ENCODE data around the gene KCNK2.

KCNK2 gene, protein sequence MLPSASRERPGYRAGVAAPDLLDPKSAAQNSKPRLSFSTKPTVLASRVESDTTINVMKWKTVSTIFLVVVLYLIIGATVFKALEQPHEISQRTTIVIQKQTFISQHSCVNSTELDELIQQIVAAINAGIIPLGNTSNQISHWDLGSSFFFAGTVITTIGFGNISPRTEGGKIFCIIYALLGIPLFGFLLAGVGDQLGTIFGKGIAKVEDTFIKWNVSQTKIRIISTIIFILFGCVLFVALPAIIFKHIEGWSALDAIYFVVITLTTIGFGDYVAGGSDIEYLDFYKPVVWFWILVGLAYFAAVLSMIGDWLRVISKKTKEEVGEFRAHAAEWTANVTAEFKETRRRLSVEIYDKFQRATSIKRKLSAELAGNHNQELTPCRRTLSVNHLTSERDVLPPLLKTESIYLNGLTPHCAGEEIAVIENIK

DNA sequence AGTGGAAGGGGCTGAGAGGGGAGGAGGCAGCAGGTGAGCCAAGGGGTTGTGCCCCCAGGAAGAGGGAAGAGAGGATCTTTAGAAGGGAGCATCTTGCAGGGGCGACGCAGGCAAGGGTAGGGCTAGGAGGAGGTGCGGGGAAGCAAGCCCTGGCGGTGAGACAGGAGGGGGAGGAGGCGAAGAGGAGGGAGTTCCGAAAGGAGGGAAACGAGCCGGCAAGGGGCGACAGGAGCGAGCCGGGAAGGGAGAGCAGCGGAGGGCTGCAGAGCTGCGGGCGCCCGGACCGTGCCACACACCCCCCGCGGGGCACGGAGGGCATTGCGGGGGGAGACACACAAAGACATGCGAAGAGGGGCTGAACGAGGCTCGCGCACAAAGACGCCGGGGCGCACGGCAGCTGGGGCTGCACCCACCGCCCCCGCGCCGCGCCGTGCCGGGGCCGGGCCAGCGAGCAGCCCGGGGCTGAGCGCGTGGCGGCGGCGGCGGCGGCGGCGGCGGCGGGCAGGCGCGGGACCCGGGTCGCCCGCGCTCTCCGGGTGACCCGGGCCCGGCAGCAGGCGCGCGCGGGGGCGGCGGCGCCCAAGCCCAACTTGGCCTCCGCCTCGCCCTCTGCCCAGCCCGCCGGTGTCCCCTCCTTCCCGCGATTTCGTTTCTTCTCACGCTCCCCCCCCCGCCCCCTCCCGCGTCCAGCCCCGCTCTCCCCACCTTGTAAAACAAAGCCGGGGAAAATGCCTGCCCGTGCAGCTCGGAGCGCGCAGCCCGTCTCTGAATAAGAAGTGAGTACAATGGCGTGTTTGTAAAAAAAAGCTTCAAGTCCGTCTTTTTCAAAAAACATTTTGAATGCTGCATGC is at the start of gene KCNK2:
TSS of gene KCNK2 (plus strand) at position 206 of the 851 bp plus-strand sequence. CDS start 649 bp downstream, outside the sequence.
- DNase-seq: no peak

DNA sequence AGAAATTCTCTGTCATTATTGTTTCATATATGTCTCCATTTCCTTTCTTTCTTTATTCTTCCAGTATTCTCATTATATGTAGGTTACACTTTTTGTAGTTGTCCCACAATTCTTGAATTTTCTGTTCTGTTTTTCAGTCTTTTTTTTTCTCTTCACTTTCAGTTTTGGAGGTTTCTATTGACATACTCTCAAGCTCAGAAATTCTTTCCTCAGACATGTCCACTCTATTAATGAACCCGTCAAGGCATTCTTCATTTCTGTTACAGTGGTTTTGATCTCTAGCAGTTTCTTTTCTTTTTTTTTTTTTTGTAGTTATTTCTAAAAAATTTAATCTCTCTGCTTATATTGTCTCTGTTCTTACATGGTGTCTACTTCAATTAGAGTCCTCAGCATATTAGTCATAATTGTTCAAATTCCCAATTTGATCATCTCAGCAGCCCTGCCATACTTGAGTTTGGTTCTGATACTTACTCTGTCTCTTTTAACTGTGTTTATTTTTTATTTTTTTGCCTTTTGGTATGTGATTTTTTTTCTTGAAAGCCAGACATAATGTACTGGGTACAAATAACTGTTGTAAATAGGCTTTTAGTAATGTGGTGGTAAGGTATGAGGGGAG is 49.5 kb upstream of the KCNK2 start:
- no peak for DNase-seq

DNA sequence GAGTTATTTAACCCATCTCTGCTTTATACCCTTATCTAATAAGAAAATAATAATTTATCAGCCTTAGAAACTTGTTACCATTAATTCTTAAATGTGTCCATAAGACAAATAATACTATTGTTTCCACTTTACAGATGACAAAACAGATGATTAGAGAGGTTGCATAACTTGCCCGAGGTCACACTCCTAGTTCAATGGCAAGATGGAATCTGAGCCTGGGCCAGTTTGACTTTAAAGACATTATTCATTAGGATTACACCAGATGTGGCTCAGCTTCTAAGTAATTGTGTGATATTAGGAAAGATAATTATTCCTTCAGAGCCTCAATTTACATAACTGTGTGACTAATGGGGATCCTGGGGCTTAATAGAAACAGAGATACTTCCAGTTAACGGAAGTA is 42.3 kb upstream of the KCNK2 start:
- no peak for DNase-seq

DNA sequence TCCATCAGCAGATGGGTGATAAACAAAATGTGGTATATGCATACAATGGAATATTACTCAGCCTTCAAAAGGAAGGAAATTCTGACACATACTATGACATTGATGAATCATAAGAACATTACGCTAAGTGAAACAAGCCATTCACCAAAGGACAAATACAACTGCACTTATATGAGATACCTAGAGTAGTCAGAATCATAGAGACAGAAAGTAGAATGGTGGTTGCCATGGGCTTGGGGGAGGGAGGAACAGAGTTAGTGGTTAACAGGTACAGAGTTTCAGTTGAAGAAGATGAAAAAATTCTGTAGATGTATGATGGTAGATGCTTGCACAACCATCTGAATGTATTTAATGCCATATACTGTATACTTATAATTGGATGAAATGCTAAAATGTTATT is 39.1 kb upstream of the KCNK2 start:
- DNase-seq: no peak

DNA sequence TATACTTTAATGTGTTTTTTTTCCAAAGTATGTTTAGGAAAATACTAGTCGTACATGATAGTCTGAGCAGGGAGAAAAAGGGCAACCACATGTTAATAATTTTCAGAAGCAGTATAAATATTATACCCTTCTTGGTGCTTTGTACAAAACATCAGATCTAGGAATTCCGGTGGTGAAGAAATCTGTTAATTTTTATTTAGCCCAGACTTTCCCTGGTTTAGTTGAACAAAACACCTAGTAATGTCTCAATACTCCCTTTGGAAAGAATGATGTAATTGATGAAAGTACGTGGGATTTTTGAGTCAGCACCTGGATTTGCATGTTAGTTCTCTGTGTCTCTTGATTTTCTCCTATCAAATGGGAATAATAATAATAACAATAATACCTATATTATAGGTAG is 38.4 kb upstream of the KCNK2 start:
- DNase-seq: no peak

DNA sequence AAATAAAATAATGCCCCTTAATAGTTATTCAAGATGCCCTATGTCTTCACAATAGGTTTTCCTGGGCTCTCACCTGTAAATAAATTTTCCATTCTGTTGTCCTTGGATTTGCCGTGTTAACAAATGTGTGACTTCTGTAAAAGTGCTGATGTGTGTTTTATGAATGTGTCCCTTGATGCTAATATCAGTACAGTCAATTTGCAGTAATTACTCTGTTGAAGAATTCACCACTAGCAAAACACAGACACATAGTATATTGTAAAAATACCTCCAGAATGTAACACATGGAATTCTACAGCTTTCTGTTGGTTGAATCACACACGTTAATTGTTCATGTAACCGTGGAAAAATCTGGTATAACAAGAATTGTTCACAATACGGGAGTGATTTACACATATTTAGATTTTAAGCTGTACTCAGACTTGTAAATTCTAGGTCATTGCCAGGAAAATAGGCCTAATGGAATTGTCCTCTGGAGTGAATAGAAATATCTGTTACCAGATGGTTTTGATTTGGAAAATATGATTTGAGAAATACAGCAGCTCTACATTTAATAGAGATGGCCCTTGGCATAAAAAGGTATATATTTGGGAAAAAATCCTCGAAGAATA is 36.7 kb upstream of the KCNK2 start:
- DNase-seq: no peak

DNA sequence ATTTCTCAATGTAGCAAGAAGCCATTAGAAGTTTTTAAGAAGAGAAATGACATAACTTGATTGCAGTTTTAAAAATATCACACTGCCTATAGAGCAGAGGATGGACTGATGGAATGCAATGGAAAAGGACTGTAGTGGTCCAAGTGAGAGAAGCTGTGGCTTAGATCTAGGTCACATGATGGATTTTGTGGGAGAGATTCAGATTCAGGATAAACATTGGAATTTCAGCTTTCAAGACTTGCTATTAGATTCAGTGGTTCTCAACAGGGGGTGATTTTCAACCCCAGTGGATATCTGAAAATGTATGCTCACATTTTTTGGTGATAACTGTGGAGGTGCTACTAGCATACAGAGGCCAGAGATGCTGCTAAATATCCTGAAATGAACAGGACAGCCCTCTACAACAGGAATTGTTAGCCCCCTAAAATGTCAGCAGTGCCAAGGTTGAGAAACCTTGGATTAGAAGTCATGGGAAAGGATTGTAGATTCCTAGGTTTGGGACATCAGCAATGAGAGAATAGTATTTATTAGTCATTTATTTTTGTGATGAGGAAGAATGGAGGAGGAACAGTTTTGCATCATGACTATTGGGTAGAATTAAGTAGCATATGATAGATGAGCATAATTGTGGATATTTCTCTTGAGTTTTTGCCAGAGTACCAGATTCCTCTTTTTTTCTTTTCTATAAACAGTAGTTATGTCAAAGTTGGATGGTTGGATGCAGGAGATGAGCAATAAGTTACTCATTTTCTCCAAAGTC is 30.1 kb upstream of the KCNK2 start:
- DNase-seq: no peak

DNA sequence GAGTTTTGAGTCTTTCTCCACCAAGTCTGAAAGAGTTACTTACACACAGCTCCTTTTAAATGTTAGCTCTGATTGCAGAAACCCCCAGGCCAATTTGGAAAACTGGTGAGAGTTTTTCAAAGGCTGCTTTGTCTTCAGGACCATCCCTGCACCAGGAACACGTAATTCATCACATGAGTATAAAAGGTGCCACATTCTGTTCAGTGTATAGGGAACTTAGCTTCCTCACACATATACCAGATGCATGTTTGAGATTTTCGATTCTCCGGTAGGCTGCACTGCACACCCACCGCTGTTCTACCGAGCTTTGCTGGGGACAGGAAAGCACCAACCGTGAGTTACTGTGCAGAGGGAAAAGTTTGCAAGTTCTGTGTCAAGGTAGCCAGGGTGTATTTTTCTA is 28.3 kb upstream of the KCNK2 start:
- DNase-seq: no peak

DNA sequence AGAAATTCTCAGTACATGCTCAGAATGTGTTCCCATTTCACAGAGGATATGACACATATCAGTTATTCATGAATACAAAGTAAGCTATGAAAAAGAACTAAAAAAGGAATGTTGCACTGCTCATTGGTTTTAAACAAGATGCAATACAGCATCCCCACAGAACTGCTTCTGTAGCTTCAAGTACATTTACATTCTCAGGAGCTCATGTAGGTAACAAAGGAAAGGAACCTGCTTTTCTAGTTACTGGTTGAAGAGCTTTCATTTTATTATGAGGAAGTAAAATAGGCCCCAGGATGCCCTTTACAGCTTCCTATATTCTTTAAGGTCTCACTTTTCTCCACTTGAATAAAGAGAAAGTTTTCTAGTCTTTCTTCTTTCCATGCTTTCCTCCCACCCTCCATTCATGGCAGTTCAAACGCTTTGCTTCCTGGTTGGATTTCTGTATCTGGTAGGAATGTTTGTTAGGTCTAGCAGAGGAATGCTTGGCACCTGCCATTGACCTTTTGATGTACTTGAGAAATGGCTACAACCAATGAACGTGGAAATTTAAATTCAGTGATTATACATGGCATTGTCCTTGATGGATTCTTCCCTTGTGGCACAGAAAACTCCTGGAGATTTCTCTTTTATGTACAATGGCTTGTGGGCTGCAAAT is 27.1 kb upstream of the KCNK2 start:
- DNase-seq: no peak

DNA sequence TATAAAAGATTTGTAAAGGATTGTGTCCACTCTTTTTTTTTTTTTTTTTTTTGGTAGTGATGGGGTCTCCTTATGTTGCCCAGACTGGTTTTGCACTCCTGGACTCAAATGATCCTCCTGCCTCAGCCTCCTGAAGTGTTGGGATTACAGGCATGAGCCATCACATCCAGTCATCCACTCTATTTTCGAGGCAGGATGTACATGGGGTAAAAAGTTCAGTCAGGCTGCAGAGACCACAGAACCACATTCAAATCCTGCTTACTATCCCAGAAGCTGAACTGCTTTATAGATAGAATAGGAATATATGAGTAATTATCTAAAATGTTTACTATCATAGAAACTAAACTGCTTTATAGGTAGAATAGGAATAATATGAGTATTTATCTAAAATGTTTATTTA is 26.0 kb upstream of the KCNK2 start:
- no peak for DNase-seq

DNA sequence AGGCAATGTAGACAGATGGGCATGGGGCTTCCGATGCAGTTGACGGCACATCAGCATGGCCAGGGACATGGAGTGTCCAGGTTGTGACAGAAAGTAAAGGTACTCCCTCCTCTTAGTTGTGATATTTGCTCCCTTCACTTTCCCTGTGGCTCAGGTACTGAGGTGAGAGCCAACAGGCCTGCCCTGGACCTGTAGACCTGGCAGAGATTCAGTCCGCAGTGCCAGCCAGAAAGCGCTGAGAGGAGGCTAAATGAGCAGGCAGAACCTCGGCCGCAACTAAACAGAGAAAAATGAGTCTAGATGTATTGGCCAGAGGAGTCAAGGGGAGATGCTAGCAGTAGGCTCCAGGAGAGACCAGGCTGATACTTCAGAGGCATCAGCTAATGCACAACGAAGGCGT is 22.6 kb upstream of the KCNK2 start:
- DNase-seq: no peak

DNA sequence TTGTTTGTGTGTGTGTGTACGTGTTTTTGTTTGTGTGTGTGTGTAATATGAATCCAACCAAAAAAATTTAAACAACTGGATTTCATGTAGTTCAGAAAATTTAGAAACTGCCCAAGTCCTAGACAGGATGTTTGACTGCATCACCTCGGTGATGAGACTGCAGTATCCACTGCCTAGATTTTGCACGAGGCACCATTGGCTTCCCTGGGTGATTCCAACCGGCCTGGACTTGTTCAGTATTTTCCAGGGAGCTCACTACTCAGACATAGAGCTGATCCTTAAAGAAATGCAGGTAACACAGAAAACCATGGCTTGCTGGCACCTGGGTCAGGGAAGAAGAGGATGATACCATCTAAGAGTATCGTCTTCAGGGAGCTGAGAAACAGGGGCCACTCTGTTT is 18.2 kb upstream of the KCNK2 start:
- no peak for DNase-seq

DNA sequence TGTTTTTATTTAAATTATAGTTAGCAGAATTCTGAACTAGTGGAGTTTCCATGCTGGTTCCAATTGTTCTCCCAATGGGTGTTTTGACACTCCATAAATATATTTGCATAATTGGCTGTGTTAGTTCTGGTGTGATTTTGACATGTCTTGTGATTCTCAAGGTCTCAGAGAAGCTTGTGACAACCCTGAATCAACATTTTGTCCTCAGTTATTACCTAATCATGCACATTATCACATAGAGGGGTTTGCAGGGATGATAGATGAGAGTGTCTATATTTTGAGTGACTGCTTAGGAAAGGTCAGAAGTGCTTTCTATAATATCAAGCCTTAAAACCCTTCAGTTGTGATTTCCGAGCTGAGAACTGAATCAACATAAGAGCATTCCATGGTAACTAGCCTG is 11.5 kb upstream of the KCNK2 start:
- no peak for DNase-seq

DNA sequence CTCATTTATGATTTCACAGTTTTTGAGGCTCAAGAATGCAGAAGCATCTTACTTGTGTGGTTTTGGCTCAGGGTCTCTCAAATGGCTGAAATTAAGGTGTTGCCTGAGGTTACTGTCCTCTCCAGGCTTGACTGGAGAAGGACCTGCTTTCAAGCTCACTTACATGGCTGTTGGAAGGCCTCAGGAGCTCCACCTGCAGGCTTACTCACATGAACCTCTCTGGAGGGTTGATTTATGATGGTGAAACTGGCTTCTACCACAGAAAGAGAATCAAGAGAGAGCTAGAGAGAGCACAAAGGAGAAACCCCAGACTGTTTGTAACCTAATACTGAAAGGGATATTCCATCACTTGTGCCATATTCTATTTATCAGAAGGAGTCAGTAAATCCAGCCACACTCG is 6.2 kb upstream of the KCNK2 start:
- no peak for DNase-seq

DNA sequence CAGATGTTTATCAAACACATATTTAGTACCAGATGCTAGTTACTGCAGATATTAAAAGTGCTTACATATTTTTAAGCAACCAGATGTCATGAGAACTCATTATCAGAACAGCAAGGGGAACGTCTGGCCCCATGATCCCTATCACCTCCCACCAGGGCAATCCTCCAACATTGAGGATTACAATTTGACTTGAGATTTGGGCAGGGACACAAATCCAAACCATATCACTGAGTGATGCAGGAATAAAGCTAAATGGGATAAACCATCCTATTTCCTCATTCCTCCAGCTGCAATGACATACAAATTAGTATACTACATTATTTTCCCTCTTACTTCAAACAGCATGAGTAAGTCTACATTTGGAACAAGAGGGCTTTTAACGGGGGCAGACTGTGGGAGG is 3.1 kb upstream of the KCNK2 start:
- no peak for DNase-seq

DNA sequence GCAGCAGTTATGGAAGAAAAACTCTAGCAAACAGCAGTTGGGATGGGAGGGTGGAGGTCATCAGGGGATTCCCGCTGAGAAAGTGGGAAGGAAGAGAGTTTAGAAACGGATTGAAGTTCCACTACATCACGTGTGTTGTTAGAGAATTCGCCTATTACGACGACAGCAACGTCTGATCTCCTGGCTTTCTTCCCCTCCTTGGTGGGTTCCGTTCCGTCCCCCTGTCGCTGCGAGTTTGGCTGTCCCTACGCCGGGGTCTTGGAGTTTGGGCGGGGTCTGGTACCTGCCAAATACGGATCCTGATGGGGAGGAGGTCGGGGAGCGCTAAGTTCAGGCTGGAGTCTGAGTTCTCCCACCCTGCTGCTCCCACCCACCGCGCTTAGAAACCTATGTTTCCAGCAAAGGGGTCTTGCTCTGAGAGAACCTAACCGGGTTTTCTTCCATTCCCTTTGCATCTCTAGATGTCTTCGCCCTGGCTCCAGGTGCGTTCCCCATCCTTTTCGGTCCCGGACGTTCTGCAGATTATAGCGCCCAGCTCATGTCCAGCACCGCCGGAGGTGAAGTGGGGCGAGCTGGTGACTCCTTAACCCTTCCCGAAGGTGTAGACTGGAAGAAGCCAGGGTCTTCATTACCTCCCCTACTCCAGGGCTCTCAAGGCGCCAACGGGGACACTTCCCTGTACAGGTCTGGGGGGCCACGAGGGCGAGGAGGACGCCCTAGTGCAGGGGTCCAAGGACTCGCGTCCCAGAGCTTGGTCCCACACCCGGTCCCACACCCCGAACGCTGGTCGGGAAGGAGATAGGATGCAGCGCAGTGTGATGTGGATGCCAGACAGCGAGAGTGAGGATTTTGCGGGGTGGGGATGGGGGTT is 641 bp upstream of the KCNK2 start:
- DNase-seq: no peak

DNA sequence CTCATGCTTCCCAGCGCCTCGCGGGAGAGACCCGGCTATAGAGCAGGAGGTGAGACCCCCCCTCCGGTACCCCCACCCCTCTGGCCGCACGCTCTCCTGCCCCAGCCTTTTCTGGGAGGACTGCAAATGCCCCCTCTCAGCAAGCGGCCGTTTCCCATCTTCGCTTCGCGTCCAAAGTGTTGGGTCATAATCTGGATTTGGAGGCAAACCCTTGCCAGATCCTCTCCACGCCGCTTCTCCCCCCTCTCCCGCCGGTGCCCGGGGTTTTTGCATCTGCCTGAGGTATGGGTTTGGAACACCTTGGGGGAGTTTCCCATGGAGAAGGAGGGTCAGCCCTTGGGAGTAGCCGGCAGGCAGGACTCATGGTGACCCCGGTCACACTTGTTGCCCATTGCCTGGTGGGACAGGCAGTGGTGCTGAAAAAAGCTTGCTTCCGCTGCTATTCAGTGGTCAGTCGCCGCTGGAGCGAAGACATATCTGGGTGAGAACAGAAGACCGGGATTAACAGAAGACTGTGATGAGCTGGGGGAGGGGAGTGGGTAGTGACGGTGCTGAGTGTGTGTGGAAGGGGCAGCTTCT is 935 bp downstream of the KCNK2 start:
- DNase-seq: no peak

DNA sequence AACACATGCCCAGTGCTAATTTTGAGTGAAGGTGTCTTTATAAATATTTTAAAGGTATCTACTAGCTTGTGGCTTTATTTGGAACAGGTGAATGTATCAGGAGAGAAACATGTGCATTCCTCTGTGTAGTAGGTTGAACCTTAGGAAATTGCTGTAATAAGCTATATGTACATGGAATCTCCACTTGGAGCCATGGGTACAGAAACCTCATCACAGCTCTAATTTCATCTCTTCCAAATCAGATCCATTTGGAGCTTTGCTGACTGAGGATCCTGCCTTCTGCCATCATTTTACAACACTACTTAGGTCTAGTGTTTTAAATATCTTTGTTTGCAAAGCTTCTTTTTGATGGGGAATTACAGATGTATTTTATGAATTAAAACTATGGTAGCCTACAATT is 2.1 kb downstream of the KCNK2 start:
- no peak for DNase-seq

DNA sequence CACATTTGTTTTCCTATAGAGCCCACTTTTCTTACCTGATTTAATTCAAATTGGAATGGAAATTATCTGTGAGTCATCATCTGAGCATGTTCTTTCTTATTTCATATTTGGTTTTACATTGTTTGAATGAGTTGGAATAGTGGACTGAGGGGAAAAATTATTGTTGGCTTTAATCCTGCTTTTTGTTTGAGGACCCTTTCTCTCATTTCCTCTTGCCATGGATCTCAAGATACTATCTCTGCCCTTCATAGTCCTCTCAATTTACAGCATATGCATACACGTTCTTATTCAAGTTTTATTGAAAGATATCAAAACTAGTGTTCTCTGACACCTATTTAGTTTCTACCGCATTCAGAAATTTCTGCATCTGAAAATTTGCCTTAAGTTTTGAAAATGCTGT is 5.1 kb downstream of the KCNK2 start:
- DNase-seq: no peak

DNA sequence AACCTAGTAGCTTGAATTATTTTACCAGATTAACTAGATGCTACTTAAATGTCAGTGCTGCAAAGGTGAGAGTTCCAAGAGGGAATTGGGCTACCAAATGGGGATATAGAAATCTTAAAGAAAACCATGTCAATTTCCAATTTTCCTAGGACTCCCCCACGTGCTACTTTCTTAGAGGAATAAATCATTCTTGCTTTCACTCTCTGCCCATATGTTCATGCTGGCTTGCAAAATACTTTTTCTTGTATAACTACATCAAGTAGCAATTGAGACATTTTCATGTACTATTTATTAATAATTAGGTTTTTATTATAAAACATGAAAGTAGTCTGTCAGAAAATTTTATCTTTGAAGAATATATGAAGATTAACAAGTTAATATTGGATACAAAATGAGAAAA is 11.8 kb downstream of the KCNK2 start:
- no peak for DNase-seq

DNA sequence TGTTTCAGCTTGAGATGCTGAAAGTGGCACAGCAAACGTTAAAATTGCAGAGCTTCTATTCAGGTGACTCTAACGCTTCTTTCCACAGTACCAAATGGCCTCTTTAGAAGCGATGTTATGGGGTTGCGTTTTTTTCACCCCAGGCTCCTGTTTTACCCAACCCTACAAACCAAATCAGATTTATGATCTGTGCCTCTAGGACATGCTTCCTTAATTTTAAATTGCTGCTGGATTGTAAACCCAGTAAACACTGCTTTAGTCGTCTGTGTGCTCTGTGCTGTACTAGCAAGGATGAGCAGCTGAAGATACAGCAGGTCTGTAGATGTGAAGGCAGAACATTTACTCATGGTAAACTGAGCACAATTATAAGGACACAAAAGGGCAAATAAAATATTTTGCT is 13.0 kb downstream of the KCNK2 start:
- DNase-seq: no peak
